ENCODE measurements around the gene RPL19. TPM values are rescaled to one million over a fixed set of nuclear protein-coding genes. Genes with fewer than 3 reads are reported as not detected.

RPL19 gene
- total RNA-seq, 1 experiment from 2014 or later, result 2,922 TPM

- Histone ChIP-seq H3K4me2 (ENCODE audit: low read depth, low read length, poor library complexity, severe bottlenecking) (peak overlapping the region; percentile 97), H4K20me1 (ENCODE audit: insufficient read depth, low read depth, low read length) (peaks cover 13% of the 10 kb centered on the region; the same call in 1 of the 2 replicates), H2AFZ (ENCODE audit: low read length) (no peak overlapping the region), H3K9ac (ENCODE audit: low read length) (peak overlapping the region; percentile 90), H3K9me3 (ENCODE audit: low read length) (no peaks in the 10 kb centered on the region), H3K4me1 (ENCODE audit: low read length) (peaks cover 63% of the 10 kb centered on the region), H3K79me2 (ENCODE audit: low read length) (peaks cover 58% of the 10 kb centered on the region), H3K27me3 (ENCODE audit: low read length) (no peaks in the 10 kb centered on the region), H3K4me3 (ENCODE audit: low read length) (peak overlapping the region; percentile 77), H3K36me3 (ENCODE audit: insufficient read depth, low read length) (peaks cover 19% of the 10 kb centered on the region), H3K27ac (ENCODE audit: low read length) (peak overlapping the region; percentile 81), H3K9me2 (replicated peaks; ENCODE audit: insufficient read depth, low read length) (no peaks in the 10 kb centered on the region)
- peak; percentile 88 for DNase-seq
Observed at GRCh38 chr17:39196808-39197291, 3.2 kb upstream of the RPL19 start.

GRCh38 chr17:39197380-39198185, 2.5 kb upstream of the RPL19 start, which contains the start of gene CACNB1:
Gene CACNB1 (minus strand): TSS chr17:39197669. CDS start chr17:39197495, 174 bp downstream.
- Histone ChIP-seq H3K4me3 (ENCODE audit: low read length) (peak within 1 kb of the TSS; percentile 77), H3K27me3 (ENCODE audit: low read length) (no peaks in the 10 kb centered on the region), H3K27ac (ENCODE audit: low read length) (peak within 1 kb of the TSS; percentile 88), H3K79me2 (ENCODE audit: low read length) (peaks cover 65% of the 10 kb centered on the region), H3K9me3 (ENCODE audit: low read length) (no peaks in the 10 kb centered on the region), H2AFZ (ENCODE audit: low read length) (0 out of 2 replicates have a peak within 1 kb of the TSS, but pooled peaks have one; percentile 18), H3K4me1 (ENCODE audit: low read length) (peaks cover 70% of the 10 kb centered on the region), H3K36me3 (ENCODE audit: insufficient read depth, low read length) (peaks cover 22% of the 10 kb centered on the region), H4K20me1 (ENCODE audit: insufficient read depth, low read depth, low read length) (peaks cover 19% of the 10 kb centered on the region), H3K9ac (ENCODE audit: low read length) (peak within 1 kb of the TSS; percentile 90), H3K4me2 (ENCODE audit: low read depth, low read length, poor library complexity, severe bottlenecking) (peak within 1 kb of the TSS; percentile 97), H3K9me2 (replicated peaks; ENCODE audit: insufficient read depth, low read length) (no peaks in the 10 kb centered on the region)
- peak; percentile 94 for DNase-seq

DNA sequence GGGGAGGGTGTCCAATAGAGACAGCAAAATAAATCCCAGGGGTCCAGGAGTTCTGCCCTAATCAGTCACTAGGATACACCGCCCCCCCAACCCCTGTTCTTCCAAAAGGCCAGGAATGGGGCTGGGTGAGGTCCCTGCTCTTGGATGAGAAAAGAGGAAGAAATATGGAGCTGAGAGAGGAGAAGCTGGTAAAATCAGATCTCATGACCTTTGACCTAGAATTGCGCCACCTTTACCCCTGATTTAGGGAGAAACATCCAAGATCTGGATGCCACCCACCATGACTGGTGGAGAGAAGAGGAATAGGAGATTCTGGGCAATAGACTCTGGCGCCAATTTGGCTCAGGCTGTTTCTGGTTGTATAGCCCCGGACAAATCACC, 1.9 kb upstream of the RPL19 start:
- peaks cover 62% of the 10 kb centered on the region for H3K79me2 ChIP-seq (ENCODE audit: low read length)
- H4K20me1 ChIP-seq (ENCODE audit: insufficient read depth, low read depth, low read length), result peaks cover 22% of the 10 kb centered on the region
- peak overlapping the region; percentile 88 for H3K27ac ChIP-seq (ENCODE audit: low read length)
- peaks cover 73% of the 10 kb centered on the region for H3K4me1 ChIP-seq (ENCODE audit: low read length)
- DNase-seq, result peak; percentile 56
- H3K9me3 ChIP-seq (ENCODE audit: low read length), result no peaks in the 10 kb centered on the region
- H3K9ac ChIP-seq (ENCODE audit: low read length), result peak overlapping the region; percentile 90
- H3K36me3 ChIP-seq (ENCODE audit: insufficient read depth, low read length), result peaks cover 26% of the 10 kb centered on the region
- H3K27me3 ChIP-seq (ENCODE audit: low read length), result no peaks in the 10 kb centered on the region
- H3K4me2 ChIP-seq (ENCODE audit: low read depth, low read length, poor library complexity, severe bottlenecking), result peak overlapping the region; percentile 97
- no peaks in the 10 kb centered on the region for H3K9me2 ChIP-seq (replicated peaks; ENCODE audit: insufficient read depth, low read length)
- H3K4me3 ChIP-seq (ENCODE audit: low read length), result peak overlapping the region; percentile 77
- 0 out of 2 replicates have a peak overlapping the region, but pooled peaks have one; percentile 18 for H2AFZ ChIP-seq (ENCODE audit: low read length)

- H3K36me3 ChIP-seq (ENCODE audit: insufficient read depth, low read length), result peaks cover 30% of the 10 kb centered on the region
- H3K4me2 ChIP-seq (ENCODE audit: low read depth, low read length, poor library complexity, severe bottlenecking), result peak overlapping the region; percentile 97
- H3K9me2 ChIP-seq (replicated peaks; ENCODE audit: insufficient read depth, low read length), result no peaks in the 10 kb centered on the region
- H2AFZ ChIP-seq (ENCODE audit: low read length), result peak overlapping the region; percentile 91
- peak overlapping the region; percentile 90 for H3K9ac ChIP-seq (ENCODE audit: low read length)
- no peaks in the 10 kb centered on the region for H3K27me3 ChIP-seq (ENCODE audit: low read length)
- H3K27ac ChIP-seq (ENCODE audit: low read length), result peak overlapping the region; percentile 88
- H3K9me3 ChIP-seq (ENCODE audit: low read length), result no peaks in the 10 kb centered on the region
- peak; percentile 98 for DNase-seq
- H3K79me2 ChIP-seq (ENCODE audit: low read length), result peaks cover 50% of the 10 kb centered on the region
- peak overlapping the region; percentile 77 for H3K4me3 ChIP-seq (ENCODE audit: low read length)
- peaks cover 25% of the 10 kb centered on the region for H4K20me1 ChIP-seq (ENCODE audit: insufficient read depth, low read depth, low read length)
- peaks cover 59% of the 10 kb centered on the region for H3K4me1 ChIP-seq (ENCODE audit: low read length)
Observed at GRCh38 chr17:39199820-39200069, 338 bp upstream of the RPL19 start.

GRCh38 chr17:39200957-39201510, 951 bp downstream of the RPL19 start:
- no peak overlapping the region for H2AFZ ChIP-seq (ENCODE audit: low read length)
- peak overlapping the region; percentile 97 for H3K4me2 ChIP-seq (ENCODE audit: low read depth, low read length, poor library complexity, severe bottlenecking)
- no peaks in the 10 kb centered on the region for H3K27me3 ChIP-seq (ENCODE audit: low read length)
- H4K20me1 ChIP-seq (ENCODE audit: insufficient read depth, low read depth, low read length), result peaks cover 25% of the 10 kb centered on the region
- no peaks in the 10 kb centered on the region for H3K9me3 ChIP-seq (ENCODE audit: low read length)
- peaks cover 34% of the 10 kb centered on the region for H3K36me3 ChIP-seq (ENCODE audit: insufficient read depth, low read length)
- peak; percentile 64 for DNase-seq
- H3K79me2 ChIP-seq (ENCODE audit: low read length), result peaks cover 37% of the 10 kb centered on the region
- peaks cover 46% of the 10 kb centered on the region for H3K4me1 ChIP-seq (ENCODE audit: low read length)
- peak overlapping the region; percentile 77 for H3K4me3 ChIP-seq (ENCODE audit: low read length)
- peak overlapping the region; percentile 90 for H3K9ac ChIP-seq (ENCODE audit: low read length)
- peak overlapping the region; percentile 88 for H3K27ac ChIP-seq (ENCODE audit: low read length)
- no peaks in the 10 kb centered on the region for H3K9me2 ChIP-seq (replicated peaks; ENCODE audit: insufficient read depth, low read length)

DNA sequence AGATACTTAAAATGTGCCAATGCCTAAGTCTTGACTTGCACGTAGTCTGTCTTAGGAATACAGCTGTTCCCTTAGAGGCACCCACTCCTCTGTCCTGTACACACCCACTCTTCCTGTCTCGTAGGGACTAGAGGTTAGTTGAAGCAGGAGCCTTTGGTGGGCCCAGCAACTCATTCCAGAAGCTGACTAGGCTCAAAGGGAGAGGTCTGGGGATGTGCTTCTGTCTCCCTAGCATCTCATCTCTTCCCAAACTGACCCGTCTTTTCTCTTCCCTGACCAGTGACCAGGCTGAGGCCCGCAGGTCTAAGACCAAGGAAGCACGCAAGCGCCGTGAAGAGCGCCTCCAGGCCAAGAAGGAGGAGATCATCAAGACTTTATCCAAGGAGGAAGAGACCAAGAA, 4.2 kb downstream of the RPL19 start:
- peaks cover 34% of the 10 kb centered on the region for H3K36me3 ChIP-seq (ENCODE audit: insufficient read depth, low read length)
- no peak overlapping the region for H3K4me2 ChIP-seq (ENCODE audit: low read depth, low read length, poor library complexity, severe bottlenecking)
- H3K27ac ChIP-seq (ENCODE audit: low read length), result no peak overlapping the region
- peaks cover 23% of the 10 kb centered on the region for H3K79me2 ChIP-seq (ENCODE audit: low read length)
- no peak for DNase-seq
- H2AFZ ChIP-seq (ENCODE audit: low read length), result no peak overlapping the region
- no peak overlapping the region for H3K9ac ChIP-seq (ENCODE audit: low read length)
- no peaks in the 10 kb centered on the region for H3K27me3 ChIP-seq (ENCODE audit: low read length)
- no peaks in the 10 kb centered on the region for H3K9me2 ChIP-seq (replicated peaks; ENCODE audit: insufficient read depth, low read length)
- H3K4me1 ChIP-seq (ENCODE audit: low read length), result peaks cover 50% of the 10 kb centered on the region
- H4K20me1 ChIP-seq (ENCODE audit: insufficient read depth, low read depth, low read length), result peaks cover 21% of the 10 kb centered on the region
- H3K4me3 ChIP-seq (ENCODE audit: low read length), result no peak overlapping the region
- no peaks in the 10 kb centered on the region for H3K9me3 ChIP-seq (ENCODE audit: low read length)

DNA sequence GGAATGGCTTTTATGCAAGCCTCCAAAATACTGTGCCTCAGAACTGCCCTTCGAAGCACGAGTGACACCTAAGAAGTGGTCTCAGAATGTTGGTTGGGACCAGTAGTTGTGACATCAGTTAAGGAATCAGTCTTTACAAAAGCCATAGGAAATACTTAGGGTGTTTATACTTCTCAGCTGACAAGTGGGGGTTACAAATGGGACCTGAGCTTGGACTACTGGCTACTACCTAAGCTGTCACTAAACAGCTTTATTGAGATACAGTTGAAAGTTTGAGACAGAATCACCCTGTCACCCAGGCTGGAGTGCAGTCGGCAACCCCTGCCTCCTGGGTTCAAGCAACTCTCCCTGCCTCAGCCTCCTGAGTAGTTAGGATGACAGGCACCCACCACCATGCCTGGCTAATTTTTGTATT, 5.0 kb downstream of the RPL19 start:
- Histone ChIP-seq H3K4me1 (ENCODE audit: low read length) (peaks cover 55% of the 10 kb centered on the region), H2AFZ (ENCODE audit: low read length) (no peak overlapping the region)
- DNase-seq, result peak; percentile 65

GRCh38 chr17:39208136-39208535, 8.1 kb downstream of the RPL19 start:
- Histone ChIP-seq H4K20me1 (ENCODE audit: insufficient read depth, low read depth, low read length) (peaks cover 7% of the 10 kb centered on the region; the same call in 1 of the 2 replicates), H3K27ac (ENCODE audit: low read length) (peak overlapping the region; percentile 91), H3K27me3 (ENCODE audit: low read length) (no peaks in the 10 kb centered on the region), H3K36me3 (ENCODE audit: insufficient read depth, low read length) (peaks cover 12% of the 10 kb centered on the region; the same call in 1 of the 2 replicates), H3K4me1 (ENCODE audit: low read length) (peaks cover 38% of the 10 kb centered on the region), H3K9me2 (replicated peaks; ENCODE audit: insufficient read depth, low read length) (no peaks in the 10 kb centered on the region), H3K4me2 (ENCODE audit: low read depth, low read length, poor library complexity, severe bottlenecking) (peak overlapping the region; percentile 76), H3K9ac (ENCODE audit: low read length) (peak overlapping the region; percentile 65), H3K4me3 (ENCODE audit: low read length) (peak overlapping the region; percentile 69), H3K79me2 (ENCODE audit: low read length) (no peaks in the 10 kb centered on the region), H2AFZ (ENCODE audit: low read length) (no peak overlapping the region; the same call in 1 of the 2 replicates), H3K9me3 (ENCODE audit: low read length) (no peaks in the 10 kb centered on the region)
- peak; percentile 83 for DNase-seq

More for the DNA sequence above, 5.0 kb downstream of the RPL19 start:
- Histone ChIP-seq H3K36me3 (ENCODE audit: insufficient read depth, low read length) (peaks cover 34% of the 10 kb centered on the region), H3K9me3 (ENCODE audit: low read length) (no peaks in the 10 kb centered on the region), H3K27me3 (ENCODE audit: low read length) (no peaks in the 10 kb centered on the region), H3K4me2 (ENCODE audit: low read depth, low read length, poor library complexity, severe bottlenecking) (no peak overlapping the region), H3K79me2 (ENCODE audit: low read length) (peaks cover 23% of the 10 kb centered on the region), H3K4me3 (ENCODE audit: low read length) (no peak overlapping the region), H3K9ac (ENCODE audit: low read length) (no peak overlapping the region), H3K27ac (ENCODE audit: low read length) (no peak overlapping the region), H4K20me1 (ENCODE audit: insufficient read depth, low read depth, low read length) (peaks cover 21% of the 10 kb centered on the region), H3K9me2 (replicated peaks; ENCODE audit: insufficient read depth, low read length) (no peaks in the 10 kb centered on the region)
